Measurements from ENCODE around the gene PUS3. TPM values are rescaled to one million over a fixed set of nuclear protein-coding genes. Genes with fewer than 3 reads are reported as not detected.

PUS3 gene
- polyA plus RNA-seq, 1 donor: 16.2 TPM

DNA sequence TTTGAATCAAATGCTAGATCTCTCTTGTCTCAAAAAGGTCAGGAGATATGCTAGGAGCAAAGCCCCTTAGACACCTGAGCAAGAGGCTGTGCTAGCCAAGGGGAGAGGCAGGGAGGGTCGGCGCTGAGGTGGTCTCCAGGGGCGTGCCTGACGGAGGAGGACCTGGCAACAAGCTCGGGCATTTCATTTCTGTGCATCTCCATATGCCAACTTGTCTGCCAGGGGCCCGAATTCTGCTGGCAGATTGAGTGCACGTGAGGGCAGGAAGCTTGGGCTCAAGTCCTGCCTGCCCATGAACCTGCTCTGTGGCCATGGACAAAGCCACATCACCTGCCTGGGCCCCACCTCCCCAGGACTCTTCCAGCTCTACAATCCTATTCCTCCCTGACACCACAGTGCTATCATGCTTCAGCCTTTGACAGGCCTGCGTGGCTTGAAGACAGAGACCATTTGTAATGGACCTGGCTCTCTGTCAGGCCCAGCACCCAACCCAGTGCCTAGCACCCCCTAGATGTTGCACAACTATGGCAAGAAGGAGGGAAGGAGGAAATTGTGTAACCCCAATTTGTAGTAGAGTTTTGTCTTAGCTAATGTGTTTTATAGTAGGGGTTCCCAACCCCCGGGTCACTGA lies 26.6 kb upstream of the PUS3 start:
- peaks cover 14% of the 10 kb centered on the region for H3K4me1 ChIP-seq (ENCODE audit: control insufficient read depth, insufficient read depth, low read length)
- H3K4me3 ChIP-seq (ENCODE audit: low read length): no peak overlapping the region
- no peaks in the 10 kb centered on the region for H3K27me3 ChIP-seq (ENCODE audit: control insufficient read depth, insufficient read depth, low read length)
- WGBS (ENCODE audit: insufficient coverage, low lambda C conversion rate): no CpG with 5 or more reads among the region's 9 CpGs
- no peaks in the 10 kb centered on the region for H3K9me3 ChIP-seq (ENCODE audit: control insufficient read depth, low read depth, low read length)
- H3K27ac ChIP-seq (ENCODE audit: low read length): no peak overlapping the region
- DNase-seq: no peak
- no peaks in the 10 kb centered on the region for H3K36me3 ChIP-seq (ENCODE audit: control insufficient read depth, insufficient read depth, low read length)

DNA sequence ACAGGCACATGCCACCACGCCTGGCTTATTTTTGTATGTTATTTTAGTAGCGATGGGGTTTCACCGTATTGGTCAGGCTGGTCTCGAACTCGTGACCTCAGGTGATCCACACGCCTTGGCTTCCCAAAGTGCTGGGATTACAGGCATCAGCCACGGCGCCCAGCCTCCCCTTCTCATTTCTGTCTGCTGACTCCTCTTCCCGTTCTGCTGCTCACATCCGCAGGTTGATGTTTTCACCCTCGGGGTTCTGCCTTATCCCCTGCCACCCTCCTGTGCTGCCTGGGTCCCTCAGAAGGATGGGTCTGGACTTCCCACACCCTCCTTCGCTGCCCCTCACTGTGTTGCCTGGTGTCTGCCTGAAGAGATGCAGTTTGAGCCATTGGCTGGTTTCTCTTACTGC lies 23.7 kb upstream of the PUS3 start:
- no peak for DNase-seq
- 93% methylated on average over 3 of the region's 12 CpGs for whole genome bisulfite sequencing (ENCODE audit: insufficient coverage, low lambda C conversion rate)
- Histone ChIP-seq H3K9me3 (ENCODE audit: control insufficient read depth, low read depth, low read length) (no peaks in the 10 kb centered on the region), H3K36me3 (ENCODE audit: control insufficient read depth, insufficient read depth, low read length) (no peaks in the 10 kb centered on the region), H3K4me3 (ENCODE audit: low read length) (no peak overlapping the region), H3K27me3 (ENCODE audit: control insufficient read depth, insufficient read depth, low read length) (no peaks in the 10 kb centered on the region), H3K27ac (ENCODE audit: low read length) (no peak overlapping the region), H3K4me1 (ENCODE audit: control insufficient read depth, insufficient read depth, low read length) (peaks cover 16% of the 10 kb centered on the region)

DNA sequence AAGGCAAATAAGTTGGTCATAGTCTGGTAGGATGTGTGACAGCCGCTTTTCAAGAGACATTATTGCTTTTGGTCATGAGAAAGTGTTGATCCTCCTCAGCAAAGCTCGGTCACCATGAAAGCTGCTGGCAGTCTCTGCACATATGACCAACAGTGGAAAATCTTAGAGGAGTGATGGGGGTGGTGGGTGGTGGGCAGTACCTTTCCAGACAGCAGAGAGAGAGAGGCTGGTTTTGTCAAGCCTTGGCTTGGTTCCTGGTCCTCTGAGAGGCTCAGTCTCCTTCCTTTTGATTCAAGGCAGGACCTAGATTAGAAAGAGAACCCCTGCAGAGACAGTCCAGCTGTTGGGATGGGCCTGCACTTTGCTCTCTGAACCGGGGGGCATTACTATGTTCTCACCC lies 22.8 kb upstream of the PUS3 start:
- H3K9me3 ChIP-seq (ENCODE audit: control insufficient read depth, low read depth, low read length): no peaks in the 10 kb centered on the region
- no CpG with 5 or more reads among the region's 3 CpGs for WGBS (ENCODE audit: insufficient coverage, low lambda C conversion rate)
- peaks cover 20% of the 10 kb centered on the region for H3K4me1 ChIP-seq (ENCODE audit: control insufficient read depth, insufficient read depth, low read length)
- H3K27me3 ChIP-seq (ENCODE audit: control insufficient read depth, insufficient read depth, low read length): no peaks in the 10 kb centered on the region
- no peaks in the 10 kb centered on the region for H3K36me3 ChIP-seq (ENCODE audit: control insufficient read depth, insufficient read depth, low read length)
- no peak for DNase-seq
- H3K27ac ChIP-seq (ENCODE audit: low read length): peak overlapping the region; percentile 51
- H3K4me3 ChIP-seq (ENCODE audit: low read length): no peak overlapping the region

DNA sequence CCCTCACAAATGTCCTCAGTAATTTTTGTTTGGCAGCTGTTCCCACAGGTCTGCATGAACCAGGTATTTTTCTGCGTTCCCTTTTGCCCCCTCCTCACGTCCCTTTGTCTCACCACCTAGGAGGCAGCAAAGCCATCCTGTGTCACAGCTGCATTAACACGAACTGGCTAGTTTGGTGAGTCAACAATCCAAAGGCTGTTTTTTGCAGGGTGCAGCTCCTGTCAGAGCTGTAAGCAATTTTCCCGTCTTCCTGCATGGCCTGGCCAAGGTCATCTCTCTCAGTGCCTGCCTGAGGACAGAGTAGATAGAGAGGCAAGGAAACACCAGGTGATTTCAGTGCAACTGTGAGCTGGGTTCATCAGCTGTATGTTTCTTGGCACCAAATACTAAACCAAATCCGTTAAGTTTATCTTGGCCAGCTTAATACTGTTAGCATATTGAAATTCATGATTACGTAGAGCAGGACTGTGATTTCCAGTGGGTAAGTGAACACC lies 22.3 kb upstream of the PUS3 start:
- Histone ChIP-seq H3K4me1 (ENCODE audit: control insufficient read depth, insufficient read depth, low read length) (peaks cover 20% of the 10 kb centered on the region), H3K9me3 (ENCODE audit: control insufficient read depth, low read depth, low read length) (no peaks in the 10 kb centered on the region), H3K4me3 (ENCODE audit: low read length) (no peak overlapping the region), H3K36me3 (ENCODE audit: control insufficient read depth, insufficient read depth, low read length) (no peaks in the 10 kb centered on the region), H3K27me3 (ENCODE audit: control insufficient read depth, insufficient read depth, low read length) (no peaks in the 10 kb centered on the region), H3K27ac (ENCODE audit: low read length) (peak overlapping the region; percentile 51)
- WGBS (ENCODE audit: insufficient coverage, low lambda C conversion rate): no CpG with 5 or more reads among the region's 6 CpGs
- peak; percentile 81 to 86 for DNase-seq

DNA sequence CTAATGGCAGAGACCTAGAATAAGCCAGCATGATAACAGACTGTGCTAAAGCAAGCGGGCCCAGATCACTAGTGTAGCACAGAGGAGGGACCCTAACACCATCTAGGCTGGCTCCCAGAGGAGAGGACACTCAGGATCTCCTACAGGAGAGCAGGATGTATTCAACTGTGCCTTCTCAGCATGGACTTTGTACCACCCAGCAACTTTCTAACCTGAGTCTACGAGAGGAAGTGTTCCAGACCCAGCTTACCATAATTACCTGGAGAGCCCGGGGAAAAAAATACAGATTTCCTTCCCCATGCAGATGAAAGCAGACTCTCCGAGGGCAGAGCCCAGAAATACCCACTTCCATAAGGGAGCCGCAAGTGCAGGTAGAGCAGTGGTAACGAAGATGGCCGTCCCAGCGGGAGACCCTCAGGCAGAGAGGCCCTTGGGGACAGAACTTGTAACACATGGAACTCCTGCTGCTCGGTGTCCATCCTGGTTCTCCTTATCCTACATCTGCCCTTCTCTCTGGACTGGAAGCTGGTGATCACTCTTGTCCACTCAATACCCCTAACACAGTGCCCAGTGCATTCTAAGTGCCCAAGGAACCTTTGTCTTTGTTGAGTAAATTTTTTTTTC lies 21.5 kb upstream of the PUS3 start:
- no peaks in the 10 kb centered on the region for H3K36me3 ChIP-seq (ENCODE audit: control insufficient read depth, insufficient read depth, low read length)
- peak in 1 of 2 donors; percentile 58 for DNase-seq
- no CpG with 5 or more reads among the region's 9 CpGs for WGBS (ENCODE audit: insufficient coverage, low lambda C conversion rate)
- peaks cover 20% of the 10 kb centered on the region for H3K4me1 ChIP-seq (ENCODE audit: control insufficient read depth, insufficient read depth, low read length)
- peak overlapping the region; percentile 51 for H3K27ac ChIP-seq (ENCODE audit: low read length)
- H3K9me3 ChIP-seq (ENCODE audit: control insufficient read depth, low read depth, low read length): no peaks in the 10 kb centered on the region
- H3K4me3 ChIP-seq (ENCODE audit: low read length): no peak overlapping the region
- no peaks in the 10 kb centered on the region for H3K27me3 ChIP-seq (ENCODE audit: control insufficient read depth, insufficient read depth, low read length)

DNA sequence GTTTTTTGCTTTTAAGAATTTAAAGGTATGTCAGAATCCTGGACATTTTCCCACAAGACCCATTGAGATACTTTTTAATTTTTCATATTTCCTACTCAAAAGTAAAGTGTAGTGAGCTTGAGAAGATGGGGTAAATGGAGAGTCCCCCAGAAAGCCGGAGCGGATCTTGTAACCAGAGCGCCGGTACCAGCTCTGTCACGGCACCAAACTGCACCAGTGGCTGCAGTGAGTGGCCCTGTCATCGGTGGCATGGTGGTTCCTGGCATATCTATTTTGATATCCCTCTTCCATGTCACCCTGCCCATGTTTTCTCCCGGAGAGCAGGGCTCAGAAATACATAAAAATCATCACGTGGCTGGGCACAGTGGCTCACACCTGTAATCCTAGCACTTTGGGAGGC lies 20.6 kb upstream of the PUS3 start:
- Histone ChIP-seq H3K27me3 (ENCODE audit: control insufficient read depth, insufficient read depth, low read length) (no peaks in the 10 kb centered on the region), H3K9me3 (ENCODE audit: control insufficient read depth, low read depth, low read length) (no peaks in the 10 kb centered on the region), H3K4me1 (ENCODE audit: control insufficient read depth, insufficient read depth, low read length) (peaks cover 20% of the 10 kb centered on the region), H3K27ac (ENCODE audit: low read length) (no peak overlapping the region), H3K4me3 (ENCODE audit: low read length) (no peak overlapping the region), H3K36me3 (ENCODE audit: control insufficient read depth, insufficient read depth, low read length) (no peaks in the 10 kb centered on the region)
- no CpG with 5 or more reads among the region's 8 CpGs for WGBS (ENCODE audit: insufficient coverage, low lambda C conversion rate)
- DNase-seq: no peak

DNA sequence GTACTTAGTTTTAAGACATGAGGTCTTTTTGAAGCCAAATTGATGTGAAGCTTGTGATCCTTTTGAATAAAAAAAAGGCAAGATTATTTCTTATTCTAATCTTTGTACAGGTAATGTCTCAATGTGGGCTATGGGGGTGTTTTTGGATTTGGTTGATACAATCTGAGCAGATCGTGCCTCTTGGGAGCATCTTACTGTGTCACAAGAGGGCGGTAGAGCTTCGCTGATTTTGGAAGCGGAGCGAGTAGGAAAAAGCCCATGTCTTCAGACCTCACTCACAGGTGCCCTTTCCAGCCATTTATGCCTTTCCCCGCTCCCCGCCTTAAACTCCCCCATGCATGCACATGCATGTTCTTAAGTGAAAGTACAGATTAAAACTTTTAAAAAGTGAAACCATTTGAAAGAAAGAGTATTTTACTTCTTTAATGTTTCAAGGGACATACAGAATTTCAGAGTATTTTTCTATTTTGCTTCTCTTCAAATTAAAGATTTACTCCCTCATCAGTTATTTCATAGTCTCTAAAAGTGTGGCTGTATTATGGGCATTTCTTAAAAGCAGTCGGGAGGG lies 20.1 kb upstream of the PUS3 start:
- WGBS (ENCODE audit: insufficient coverage, low lambda C conversion rate): 10% methylated on average over 2 of the region's 8 CpGs
- Histone ChIP-seq H3K4me1 (ENCODE audit: control insufficient read depth, insufficient read depth, low read length) (peaks cover 20% of the 10 kb centered on the region), H3K4me3 (ENCODE audit: low read length) (no peak overlapping the region), H3K27me3 (ENCODE audit: control insufficient read depth, insufficient read depth, low read length) (no peaks in the 10 kb centered on the region), H3K9me3 (ENCODE audit: control insufficient read depth, low read depth, low read length) (no peaks in the 10 kb centered on the region), H3K27ac (ENCODE audit: low read length) (no peak overlapping the region), H3K36me3 (ENCODE audit: control insufficient read depth, insufficient read depth, low read length) (no peaks in the 10 kb centered on the region)
- peak; percentile 53 to 56 for DNase-seq

DNA sequence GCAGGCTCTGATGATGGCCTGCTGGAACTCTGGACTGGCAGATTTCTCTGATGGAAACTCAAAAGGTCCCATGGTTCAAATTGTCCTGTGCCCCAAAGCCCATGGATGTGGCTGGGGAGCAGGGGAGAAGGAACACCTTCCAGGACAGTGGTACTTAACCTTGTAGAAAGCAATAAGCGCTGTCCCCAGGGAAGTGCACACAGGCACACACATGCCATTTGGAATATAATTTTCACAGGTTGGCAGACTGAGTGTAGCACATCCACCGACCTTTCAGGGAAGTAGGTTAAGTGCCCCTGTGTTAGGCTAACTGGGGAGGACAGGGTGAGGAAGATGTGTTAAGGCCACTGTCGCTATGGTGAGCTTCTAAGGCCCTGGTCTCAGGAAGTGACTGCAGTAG lies 19.1 kb upstream of the PUS3 start:
- Histone ChIP-seq H3K4me3 (ENCODE audit: low read length) (no peak overlapping the region), H3K4me1 (ENCODE audit: control insufficient read depth, insufficient read depth, low read length) (peaks cover 20% of the 10 kb centered on the region), H3K27ac (ENCODE audit: low read length) (no peak overlapping the region), H3K36me3 (ENCODE audit: control insufficient read depth, insufficient read depth, low read length) (no peaks in the 10 kb centered on the region), H3K9me3 (ENCODE audit: control insufficient read depth, low read depth, low read length) (no peaks in the 10 kb centered on the region), H3K27me3 (ENCODE audit: control insufficient read depth, insufficient read depth, low read length) (no peaks in the 10 kb centered on the region)
- no CpG with 5 or more reads among the region's 3 CpGs for WGBS (ENCODE audit: insufficient coverage, low lambda C conversion rate)
- DNase-seq: no peak

DNA sequence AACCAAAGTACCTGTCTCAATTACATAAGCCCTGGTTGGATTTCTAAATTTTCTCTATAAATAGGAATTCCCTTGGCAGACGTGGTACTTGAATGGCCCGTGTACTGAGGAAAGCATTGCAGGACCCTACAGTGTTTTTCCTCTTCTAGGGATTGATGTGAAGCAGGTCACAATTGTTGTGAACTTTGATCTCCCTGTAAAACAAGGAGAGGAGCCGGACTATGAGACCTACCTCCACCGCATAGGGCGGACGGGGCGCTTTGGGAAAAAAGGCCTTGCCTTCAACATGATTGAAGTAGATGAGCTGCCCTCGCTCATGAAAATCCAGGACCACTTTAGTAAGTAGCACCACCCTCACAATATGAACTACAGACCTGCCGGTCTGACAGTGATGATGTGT lies 18.0 kb upstream of the PUS3 start:
- no peaks in the 10 kb centered on the region for H3K9me3 ChIP-seq (ENCODE audit: control insufficient read depth, low read depth, low read length)

DNA sequence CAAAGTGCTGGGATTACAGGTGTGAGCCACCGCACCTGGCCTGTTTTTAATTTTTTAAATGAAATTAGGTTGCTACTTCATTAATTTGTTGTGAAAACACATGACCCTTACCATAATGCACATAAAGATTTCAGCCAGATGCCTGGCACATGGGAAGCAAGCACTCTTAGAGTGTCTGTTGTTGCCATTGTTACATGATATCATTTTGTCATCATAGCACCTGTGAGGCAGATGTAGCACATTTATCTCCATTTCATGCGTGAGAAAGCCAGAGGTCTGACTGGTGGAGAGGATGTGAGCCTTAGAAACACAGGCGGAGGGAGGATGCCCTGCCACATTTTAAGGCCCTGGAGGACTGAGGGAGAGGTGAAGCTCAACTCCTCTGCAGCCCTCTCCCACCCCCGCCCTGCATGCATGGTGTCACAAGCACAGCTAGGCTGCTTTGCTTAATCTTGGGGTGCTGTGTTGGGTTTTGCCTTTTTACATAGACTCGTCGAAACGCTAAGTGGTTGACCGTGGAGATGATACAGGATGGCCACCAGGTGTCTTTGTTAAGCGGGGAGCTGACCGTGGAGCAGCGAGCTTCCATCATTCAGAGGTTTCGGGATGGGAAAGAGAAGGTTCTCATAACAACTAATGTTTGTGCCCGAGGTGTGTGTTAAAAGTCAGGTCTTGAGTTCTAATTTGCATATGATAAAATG lies 15.3 kb upstream of the PUS3 start:
- H3K9me3 ChIP-seq (ENCODE audit: control insufficient read depth, low read depth, low read length): no peaks in the 10 kb centered on the region
- H3K4me1 ChIP-seq (ENCODE audit: control insufficient read depth, insufficient read depth, low read length): peaks cover 7% of the 10 kb centered on the region
- H3K27ac ChIP-seq (ENCODE audit: low read length): no peak overlapping the region
- no peaks in the 10 kb centered on the region for H3K27me3 ChIP-seq (ENCODE audit: control insufficient read depth, insufficient read depth, low read length)
- no peaks in the 10 kb centered on the region for H3K36me3 ChIP-seq (ENCODE audit: control insufficient read depth, insufficient read depth, low read length)
- WGBS (ENCODE audit: insufficient coverage, low lambda C conversion rate): no CpG with 5 or more reads among the region's 13 CpGs
- no peak for DNase-seq
- H3K4me3 ChIP-seq (ENCODE audit: low read length): no peak overlapping the region

More for the DNA sequence above, 18.0 kb upstream of the PUS3 start:
- no peaks in the 10 kb centered on the region for H3K27me3 ChIP-seq (ENCODE audit: control insufficient read depth, insufficient read depth, low read length)
- H3K4me1 ChIP-seq (ENCODE audit: control insufficient read depth, insufficient read depth, low read length): peaks cover 23% of the 10 kb centered on the region
- no peak overlapping the region for H3K4me3 ChIP-seq (ENCODE audit: low read length)
- WGBS (ENCODE audit: insufficient coverage, low lambda C conversion rate): no CpG with 5 or more reads among the region's 9 CpGs
- no peak overlapping the region for H3K27ac ChIP-seq (ENCODE audit: low read length)
- no peaks in the 10 kb centered on the region for H3K36me3 ChIP-seq (ENCODE audit: control insufficient read depth, insufficient read depth, low read length)
- DNase-seq: peak in 1 of 2 donors; percentile 46
